K562 (cell line): ENCODE results near the gene GPD2. TPM values are rescaled to one million over a fixed set of nuclear protein-coding genes. Genes with fewer than 3 reads are reported as not detected.

Experiments used
- CBFB ChIP-seq: sonication (generic); formaldehyde crosslinking; IDR thresholded peaks from 2 replicates; pipeline ENCODE4 v1.4.0; 2020; ENCODE audit warnings: mild to moderate bottlenecking, missing genetic modification reagents
- CXXC5 ChIP-seq: fragments of 250-450 bp; sonication (Bioruptor Pico); IDR thresholded peaks from 2 replicates; pipeline ENCODE4 v1.8.0; 2022; ENCODE audit warnings: inconsistent platforms, mild to moderate bottlenecking, moderate library complexity
- DMBX1 ChIP-seq: fragments of 250-450 bp; sonication (Bioruptor Pico); IDR thresholded peaks from 2 replicates; pipeline ENCODE4 v1.8.0; 2022; ENCODE audit warnings: inconsistent platforms, mild to moderate bottlenecking, moderate library complexity, borderline replicate concordance
- ETS2 ChIP-seq: IDR thresholded peaks from 2 replicates; pipeline ENCODE4 v1.6.1; 2016; ENCODE audit warnings: borderline replicate concordance, missing genetic modification characterization, mild to moderate bottlenecking, moderate library complexity, missing compliant biosample characterization; ENCODE audit not compliant: poor library complexity, severe bottlenecking
- FOXJ2 ChIP-seq: fragments of 200-800 bp; sonication (Bioruptor generic); IDR thresholded peaks from 2 replicates; pipeline ENCODE4 v1.6.1; 2016; ENCODE audit warnings: missing genetic modification characterization, missing compliant biosample characterization
- JUN ChIP-seq, 2 experiments: sonication (generic) in 1 of 2; formaldehyde crosslinking in 1 of 2; IDR thresholded peaks; 2 replicates each; pipeline versions ENCODE4 v1.6.1 to v1.8.0; 2012 to 2022; ENCODE audit warnings: borderline replicate concordance in 2 of 2, mild to moderate bottlenecking in 2 of 2, improper control_type of control experiment in 1 of 2, low read depth in 1 of 2, low read length in 1 of 2, missing genetic modification reagents in 1 of 2
- MED1 ChIP-seq: sonication (generic); formaldehyde crosslinking; IDR thresholded peaks from 2 replicates; pipeline ENCODE4 v1.8.1; 2023; ENCODE audit warnings: missing genetic modification reagents, borderline replicate concordance
- NEUROD1 ChIP-seq: fragments of 150-350 bp; IDR thresholded peaks from 2 replicates; pipeline ENCODE4 v1.6.1; 2014; ENCODE audit warnings: borderline replicate concordance, low read length, low read depth; ENCODE audit not compliant: partially characterized antibody
- POLR2G ChIP-seq: fragments of 200-400 bp; formaldehyde crosslinking; IDR thresholded peaks from 2 replicates; pipeline ENCODE4 v1.6.1; 2017; ENCODE audit warnings: low read depth, mild to moderate bottlenecking, antibody characterized with exemption, low read length, moderate library complexity
- RBM15 ChIP-seq: fragments of 200-400 bp; formaldehyde crosslinking; IDR thresholded peaks from 2 replicates; pipeline ENCODE4 v1.6.1; 2018; ENCODE audit warnings: mild to moderate bottlenecking, low read length, moderate library complexity; ENCODE audit not compliant: insufficient read depth
- RBM34 ChIP-seq: fragments of 200-400 bp; formaldehyde crosslinking; IDR thresholded peaks from 2 replicates; pipeline ENCODE4 v1.6.1; 2018; ENCODE audit warnings: low read length, borderline replicate concordance; ENCODE audit not compliant: insufficient read depth
- SRSF9 ChIP-seq: fragments of 200-400 bp; formaldehyde crosslinking; IDR thresholded peaks from 2 replicates; pipeline ENCODE4 v1.6.1; 2017; ENCODE audit warnings: low read depth, low read length, borderline replicate concordance
- TARDBP ChIP-seq: fragments of 450-650 bp; IDR thresholded peaks from 2 replicates; pipeline ENCODE4 v1.6.1; 2016
- ZKSCAN1 ChIP-seq: fragments of 150-350 bp; IDR thresholded peaks from 2 replicates; pipeline ENCODE4 v1.6.1; 2016; ENCODE audit warnings: low read depth, low read length
- ZKSCAN3 ChIP-seq: fragments of 250-450 bp; sonication (Bioruptor Pico); IDR thresholded peaks from 2 replicates; pipeline ENCODE4 v1.4.0; 2020
- ZNF12 ChIP-seq: sonication (generic); formaldehyde crosslinking; IDR thresholded peaks from 2 replicates; pipeline ENCODE4 v1.4.0; 2020; ENCODE audit warnings: mild to moderate bottlenecking, missing genetic modification reagents
- ZNF134 ChIP-seq: fragments of 250-450 bp; sonication (Bioruptor Pico); conservative IDR thresholded peaks from 2 replicates; pipeline ENCODE4 v1.4.0; 2020
- ZNF143 ChIP-seq: sonication (generic); formaldehyde crosslinking; IDR thresholded peaks from 2 replicates; pipeline ENCODE4 v1.9.0; 2022; ENCODE audit warnings: mild to moderate bottlenecking, missing genetic modification reagents
- ZNF707 ChIP-seq: fragments of 250-450 bp; sonication (Bioruptor Pico); conservative IDR thresholded peaks from 2 replicates; pipeline ENCODE4 v1.8.0; 2022; ENCODE audit warnings: inconsistent platforms, mild to moderate bottlenecking, moderate library complexity
- polyA plus RNA-seq, 8 experiments: library from polyadenylated mRNA; depleted of rRNA in 4 of 8; stranded (reverse) in 5 of 8; unstranded in 3 of 8; fragments of >200 nt; fragmentation: Nextera tagmentation in 2 of 8; fragmentation: Illumina TruSeq in 1 of 8; extraction: Ambion mirVana in 2 of 8; extraction: Trizol in 1 of 8; gene quantifications; 2 replicates each; pipeline versions ENCODE4 v1.2.1 to v1.2.3, GENCODE V29; 2011 to 2014; ENCODE audit warnings: inconsistent platforms in 1 of 8, missing spikeins in 1 of 8
- total RNA-seq, 7 experiments: library from RNA; depleted of rRNA in 6 of 7; stranded (reverse); fragments of >200 nt in 6 of 7; fragmentation: Illumina TruSeq in 2 of 7; extraction: Trizol in 2 of 7; gene quantifications; 2 replicates each; pipeline versions ENCODE4 v1.2.1 to v1.2.3, GENCODE V29; 2011 to 2021; ENCODE audit warnings: low replicate concordance in 1 of 7
- TF ChIP-seq, protein P1 (sequence below): sonication (generic); formaldehyde crosslinking; IDR thresholded peaks from 2 replicates; pipeline ENCODE4 v1.8.0; 2022; ENCODE audit warnings: mild to moderate bottlenecking, missing genetic modification reagents
- TF ChIP-seq, protein P2 (sequence below): fragments of 450-650 bp; IDR thresholded peaks from 2 replicates; pipeline ENCODE4 v1.6.1; 2016; ENCODE audit warnings: low read depth, mild to moderate bottlenecking, moderate library complexity
- TF ChIP-seq, protein P3 (sequence below): fragments of 450-650 bp; IDR thresholded peaks from 2 replicates; pipeline ENCODE4 v1.6.1; 2016
- TF ChIP-seq, protein P4 (sequence below): sonication (generic); formaldehyde crosslinking; IDR thresholded peaks from 2 replicates; pipeline ENCODE4 v1.8.0; 2022; ENCODE audit warnings: mild to moderate bottlenecking, missing genetic modification reagents, borderline replicate concordance

Gene GPD2
- total and polyA plus RNA-seq, 9 of the 15 experiments (the other 6 are each of a cell fraction or from before 2014, with no cell fraction given) = 5.2 to 39.2 (median 19.0) TPM

DNA sequence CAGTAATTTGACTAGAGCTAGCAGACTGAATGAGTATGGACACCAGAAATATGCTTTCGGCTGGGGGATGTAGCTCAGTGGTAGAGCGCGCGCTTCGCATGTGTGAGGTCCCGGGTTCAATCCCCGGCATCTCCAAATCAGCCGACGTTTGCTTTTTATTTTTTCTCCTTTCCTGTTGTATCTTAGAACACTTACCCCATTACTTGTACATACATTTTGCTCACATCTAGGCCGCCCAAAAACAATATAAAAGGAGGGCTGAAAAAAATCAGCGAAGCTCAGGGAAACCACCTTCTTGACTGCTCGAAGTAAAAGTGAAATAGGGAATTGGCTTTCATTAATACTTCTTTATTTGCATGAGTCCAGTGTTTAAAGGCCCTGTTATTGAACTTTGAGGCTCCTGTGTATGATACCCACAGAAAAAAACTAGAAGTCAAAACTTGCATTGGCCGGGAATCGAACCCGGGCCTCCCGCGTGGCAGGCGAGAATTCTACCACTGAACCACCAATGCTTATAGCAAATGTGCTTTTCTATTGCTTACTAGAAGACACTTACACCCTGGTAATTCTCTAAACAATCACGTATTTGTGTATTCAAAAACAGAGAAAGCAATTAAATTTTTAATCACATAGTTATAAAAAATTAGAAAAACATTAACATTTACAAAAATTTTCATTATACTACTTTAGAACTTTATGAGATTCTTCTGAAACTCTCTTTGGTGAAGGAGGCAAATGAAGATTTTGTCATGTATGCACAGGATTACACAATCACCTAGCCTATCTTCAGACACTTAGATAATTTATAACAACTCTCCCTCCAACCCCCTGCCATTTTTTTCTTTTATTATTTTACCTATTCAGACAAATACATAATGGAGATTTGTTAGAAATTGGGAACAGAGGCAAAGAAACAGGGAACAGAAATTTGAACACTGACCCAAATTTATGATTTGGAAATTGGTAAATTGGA lies 35.2 kb upstream of the GPD2 start (continued):
- TF ChIP-seq CBFB (CRISPR knock-in tag) = no peak
- TF ChIP-seq, protein P1, sequence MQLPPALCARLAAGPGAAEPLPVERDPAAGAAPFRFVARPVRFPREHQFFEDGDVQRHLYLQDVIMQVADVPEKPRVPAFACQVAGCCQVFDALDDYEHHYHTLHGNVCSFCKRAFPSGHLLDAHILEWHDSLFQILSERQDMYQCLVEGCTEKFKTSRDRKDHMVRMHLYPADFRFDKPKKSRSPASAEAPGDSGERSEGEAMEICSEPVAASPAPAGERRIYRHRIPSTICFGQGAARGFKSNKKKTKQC (CRISPR knock-in tag) = no peak
- TF ChIP-seq SRSF9 = no peak
- TF ChIP-seq, protein P2, sequence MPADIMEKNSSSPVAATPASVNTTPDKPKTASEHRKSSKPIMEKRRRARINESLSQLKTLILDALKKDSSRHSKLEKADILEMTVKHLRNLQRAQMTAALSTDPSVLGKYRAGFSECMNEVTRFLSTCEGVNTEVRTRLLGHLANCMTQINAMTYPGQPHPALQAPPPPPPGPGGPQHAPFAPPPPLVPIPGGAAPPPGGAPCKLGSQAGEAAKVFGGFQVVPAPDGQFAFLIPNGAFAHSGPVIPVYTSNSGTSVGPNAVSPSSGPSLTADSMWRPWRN = 0 out of 2 replicates have a peak, but pooled peaks have one; percentile 18
- TF ChIP-seq DMBX1 = no peak
- TF ChIP-seq ZNF143 = no peak
- 0 out of 2 replicates have a peak, but pooled peaks have one; percentile 18 for TF ChIP-seq ZNF707 (CRISPR knock-in tag)
- no peak for TF ChIP-seq ETS2 (tag)
- no peak for TF ChIP-seq NEUROD1
- TF ChIP-seq MED1 (CRISPR knock-in tag) = no peak
- peak; percentile 3; the same call in 1 of the 2 replicates for TF ChIP-seq TARDBP
- TF ChIP-seq, protein P3, sequence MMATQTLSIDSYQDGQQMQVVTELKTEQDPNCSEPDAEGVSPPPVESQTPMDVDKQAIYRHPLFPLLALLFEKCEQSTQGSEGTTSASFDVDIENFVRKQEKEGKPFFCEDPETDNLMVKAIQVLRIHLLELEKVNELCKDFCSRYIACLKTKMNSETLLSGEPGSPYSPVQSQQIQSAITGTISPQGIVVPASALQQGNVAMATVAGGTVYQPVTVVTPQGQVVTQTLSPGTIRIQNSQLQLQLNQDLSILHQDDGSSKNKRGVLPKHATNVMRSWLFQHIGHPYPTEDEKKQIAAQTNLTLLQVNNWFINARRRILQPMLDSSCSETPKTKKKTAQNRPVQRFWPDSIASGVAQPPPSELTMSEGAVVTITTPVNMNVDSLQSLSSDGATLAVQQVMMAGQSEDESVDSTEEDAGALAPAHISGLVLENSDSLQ = peak; percentile 80
- no peak for TF ChIP-seq RBM15
- TF ChIP-seq POLR2G = no peak
- TF ChIP-seq JUN (IDR thresholded peaks at IDR 0.05; ENCODE audit: borderline replicate concordance, low read depth, low read length) = no peak
- TF ChIP-seq JUN (CRISPR knock-in tag; IDR thresholded peaks at IDR 0.05; ENCODE audit: borderline replicate concordance) = no peak
- TF ChIP-seq, protein P4, sequence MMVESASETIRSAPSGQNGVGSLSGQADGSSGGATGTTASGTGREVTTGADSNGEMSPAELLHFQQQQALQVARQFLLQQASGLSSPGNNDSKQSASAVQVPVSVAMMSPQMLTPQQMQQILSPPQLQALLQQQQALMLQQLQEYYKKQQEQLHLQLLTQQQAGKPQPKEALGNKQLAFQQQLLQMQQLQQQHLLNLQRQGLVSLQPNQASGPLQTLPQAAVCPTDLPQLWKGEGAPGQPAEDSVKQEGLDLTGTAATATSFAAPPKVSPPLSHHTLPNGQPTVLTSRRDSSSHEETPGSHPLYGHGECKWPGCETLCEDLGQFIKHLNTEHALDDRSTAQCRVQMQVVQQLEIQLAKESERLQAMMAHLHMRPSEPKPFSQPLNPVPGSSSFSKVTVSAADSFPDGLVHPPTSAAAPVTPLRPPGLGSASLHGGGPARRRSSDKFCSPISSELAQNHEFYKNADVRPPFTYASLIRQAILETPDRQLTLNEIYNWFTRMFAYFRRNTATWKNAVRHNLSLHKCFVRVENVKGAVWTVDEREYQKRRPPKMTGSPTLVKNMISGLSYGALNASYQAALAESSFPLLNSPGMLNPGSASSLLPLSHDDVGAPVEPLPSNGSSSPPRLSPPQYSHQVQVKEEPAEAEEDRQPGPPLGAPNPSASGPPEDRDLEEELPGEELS (CRISPR knock-in tag) = no peak
- TF ChIP-seq FOXJ2 (tag) = peak; percentile 63
- TF ChIP-seq ZKSCAN3 = no peak
- TF ChIP-seq RBM34 = no peak
- TF ChIP-seq ZNF134 = 0 out of 2 replicates have a peak, but pooled peaks have one; percentile 24
- TF ChIP-seq ZKSCAN1 = 0 out of 2 replicates have a peak, but pooled peaks have one; percentile 75
- peak; percentile 8; the same call in 1 of the 2 replicates for TF ChIP-seq CXXC5 (CRISPR knock-in tag)
- no peak for TF ChIP-seq ZNF12 (CRISPR knock-in tag)
